Lung (tissue), 12 donors: ENCODE results near the gene STK4. TPM values are rescaled to one million over a fixed set of nuclear protein-coding genes. Genes with fewer than 3 reads are reported as not detected.

Experiments
- ATAC-seq: fragments of 200-7000 bp; cut with Tn5 transposase; one replicate; pipeline ENCODE4 v1.9.1; 2020; ENCODE audit warnings: moderate number of reproducible peaks; ENCODE audit not compliant: insufficient read depth, low FRiP score
- DNase-seq, 3 donors: peaks; one replicate each; pipeline ENCODE4 v3.0.0-alpha.2; 2013 to 2017
- H3K27ac ChIP-seq, 2 donors: one replicate each; pipeline ENCODE4 v1.5.1; 2013; ENCODE audit warnings: mild to moderate bottlenecking in 2 of 2, moderate library complexity in 2 of 2, control low read depth in 1 of 2, inconsistent platforms in 1 of 2, low read depth in 1 of 2, low read length in 1 of 2
- H3K27me3 ChIP-seq, 3 donors: one replicate each; pipeline ENCODE4 v1.5.1; 2013; ENCODE audit warnings: low read length in 2 of 3; ENCODE audit not compliant: control insufficient read depth in 3 of 3, insufficient read depth in 3 of 3
- H3K36me3 ChIP-seq, 4 donors: one replicate each; pipeline ENCODE4 v1.5.1; 2013; ENCODE audit warnings: low read length in 4 of 4, mild to moderate bottlenecking in 1 of 4, moderate library complexity in 1 of 4; ENCODE audit not compliant: control insufficient read depth in 4 of 4, insufficient read depth in 4 of 4
- H3K4me1 ChIP-seq, 5 donors: one replicate each; pipeline ENCODE4 v1.5.1; 2013; ENCODE audit warnings: low read length in 5 of 5, mild to moderate bottlenecking in 2 of 5, moderate library complexity in 1 of 5; ENCODE audit not compliant: control insufficient read depth in 5 of 5, insufficient read depth in 5 of 5
- H3K4me3 ChIP-seq: one replicate; pipeline ENCODE4 v1.5.1; 2013; ENCODE audit warnings: mild to moderate bottlenecking, control low read depth, moderate library complexity
- H3K9ac ChIP-seq, 2 donors: one replicate each; pipeline ENCODE4 v1.5.1; 2013; ENCODE audit warnings: low read length in 2 of 2, control low read depth in 1 of 2; ENCODE audit not compliant: insufficient read depth in 1 of 2
- H3K9me3 ChIP-seq, 4 donors: one replicate each; pipeline ENCODE4 v1.5.1; 2013; ENCODE audit warnings: low read length in 3 of 4, mild to moderate bottlenecking in 1 of 4, moderate library complexity in 1 of 4; ENCODE audit not compliant: control insufficient read depth in 4 of 4, insufficient read depth in 3 of 4
- WGBS, 2 donors: extraction: QIAGEN DNeasy Blood & Tissue Kit; methylation state at CpG; one replicate each; pipeline ENCODE4 v1.1.7; 2013; 5-methylcytosine and 5-hydroxymethylcytosine counted together
- polyA plus RNA-seq, 2 donors: library from polyadenylated mRNA; stranded (reverse); fragments of 200-250 nt; gene quantifications; one replicate each; pipeline ENCODE4 v1.2.1, GENCODE V29; 2013
- total RNA-seq, 2 donors: library from RNA; depleted of rRNA in 1 of 2; stranded (reverse); fragments of >200 nt in 1 of 2; gene quantifications; one replicate each; pipeline ENCODE4 v1.2.1, GENCODE V29; 2014 to 2021
- TF ChIP-seq, protein P1 (sequence below): IDR thresholded peaks from 2 replicates; pipeline ENCODE4 v1.5.1; 2012; ENCODE audit warnings: mild to moderate bottlenecking; ENCODE audit errors: control extremely low read depth, extremely low read depth
- donor health status: control.
- donor health status: control.
- donor health status: Bipolar disorder and iron deficiency.
- donor health status: healthy.
- donor health status: DM: yes; HTN: yes; CAD: no.

Gene STK4
- total and polyA plus RNA-seq, 4 donors = 11.8 to 70.9 (median 28.1) TPM

DNA sequence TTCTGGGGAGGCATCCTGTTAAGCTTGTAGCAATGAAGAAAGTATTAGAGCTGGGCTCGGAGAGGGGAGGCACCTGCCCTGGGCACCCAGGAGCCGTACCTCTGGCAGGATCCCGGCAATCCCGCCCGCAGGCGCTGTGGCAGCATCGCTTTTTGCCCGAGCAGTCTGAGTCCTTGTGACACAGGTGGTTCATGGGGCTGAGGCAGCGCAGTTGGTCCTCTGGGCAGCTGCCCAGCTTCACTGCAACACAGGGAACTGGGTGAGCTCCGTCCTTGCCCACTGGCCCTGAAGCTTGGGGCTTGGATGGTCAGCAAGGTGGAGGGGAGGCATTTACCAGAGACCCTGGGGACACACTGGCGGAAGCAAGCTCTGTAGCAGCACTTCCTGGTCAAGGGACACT, 144.0 kb downstream of the STK4 start:
- Histone ChIP-seq H3K9me3 (no peaks in the 10 kb centered on the region), H3K36me3 (no peaks in the 10 kb centered on the region), H3K4me3 (no peak overlapping the region), H3K27ac (no peak overlapping the region), H3K27me3 (peaks cover 0 to 11% (median 0%) of the 10 kb centered on the region in 3 donors), H3K4me1 (peaks cover 0 to 2% (median 0%) of the 10 kb centered on the region in 5 donors), H3K9ac (no peak overlapping the region)
- 92 to 95% methylated on average over 11 of the region's 11 CpGs for WGBS, 2 donors
- DNase-seq (no peak), ATAC-seq (no peak)
- TF ChIP-seq, protein P1, sequence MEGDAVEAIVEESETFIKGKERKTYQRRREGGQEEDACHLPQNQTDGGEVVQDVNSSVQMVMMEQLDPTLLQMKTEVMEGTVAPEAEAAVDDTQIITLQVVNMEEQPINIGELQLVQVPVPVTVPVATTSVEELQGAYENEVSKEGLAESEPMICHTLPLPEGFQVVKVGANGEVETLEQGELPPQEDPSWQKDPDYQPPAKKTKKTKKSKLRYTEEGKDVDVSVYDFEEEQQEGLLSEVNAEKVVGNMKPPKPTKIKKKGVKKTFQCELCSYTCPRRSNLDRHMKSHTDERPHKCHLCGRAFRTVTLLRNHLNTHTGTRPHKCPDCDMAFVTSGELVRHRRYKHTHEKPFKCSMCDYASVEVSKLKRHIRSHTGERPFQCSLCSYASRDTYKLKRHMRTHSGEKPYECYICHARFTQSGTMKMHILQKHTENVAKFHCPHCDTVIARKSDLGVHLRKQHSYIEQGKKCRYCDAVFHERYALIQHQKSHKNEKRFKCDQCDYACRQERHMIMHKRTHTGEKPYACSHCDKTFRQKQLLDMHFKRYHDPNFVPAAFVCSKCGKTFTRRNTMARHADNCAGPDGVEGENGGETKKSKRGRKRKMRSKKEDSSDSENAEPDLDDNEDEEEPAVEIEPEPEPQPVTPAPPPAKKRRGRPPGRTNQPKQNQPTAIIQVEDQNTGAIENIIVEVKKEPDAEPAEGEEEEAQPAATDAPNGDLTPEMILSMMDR = no peak

DNA sequence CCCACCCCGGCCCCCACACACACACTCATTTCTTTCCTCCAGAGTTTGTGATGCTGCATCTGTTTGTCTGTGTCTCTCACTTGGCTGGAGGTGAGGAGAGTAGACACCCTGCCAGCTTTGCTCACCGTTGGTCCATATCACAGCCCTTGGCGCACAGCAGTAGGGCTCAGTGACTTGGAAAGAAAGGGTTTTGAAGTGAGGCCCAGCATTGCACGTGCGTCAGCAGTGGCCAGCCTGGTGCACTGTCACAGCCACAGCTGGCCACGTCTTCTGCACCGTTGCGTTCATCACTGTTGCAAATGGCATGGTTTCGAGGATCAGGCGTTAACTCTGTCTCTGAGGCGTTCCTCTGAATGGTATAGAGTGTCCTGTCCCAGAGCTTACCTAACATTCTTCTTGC, 145.0 kb downstream of the STK4 start:
- peaks cover 0 to 2% (median 0%) of the 10 kb centered on the region in 5 donors for H3K4me1 ChIP-seq
- WGBS, 2 donors = 81 to 82% methylated on average over 11 of the region's 11 CpGs
- no peaks in the 10 kb centered on the region for H3K9me3 ChIP-seq
- DNase-seq (no peak), ATAC-seq (no peak)
- H3K4me3 ChIP-seq = no peak overlapping the region
- no peak overlapping the region for H3K27ac ChIP-seq
- TF ChIP-seq, protein P1 = no peak
- no peaks in the 10 kb centered on the region for H3K36me3 ChIP-seq
- peaks cover 0 to 8% (median 0%) of the 10 kb centered on the region in 3 donors for H3K27me3 ChIP-seq
- H3K9ac ChIP-seq = no peak overlapping the region

DNA sequence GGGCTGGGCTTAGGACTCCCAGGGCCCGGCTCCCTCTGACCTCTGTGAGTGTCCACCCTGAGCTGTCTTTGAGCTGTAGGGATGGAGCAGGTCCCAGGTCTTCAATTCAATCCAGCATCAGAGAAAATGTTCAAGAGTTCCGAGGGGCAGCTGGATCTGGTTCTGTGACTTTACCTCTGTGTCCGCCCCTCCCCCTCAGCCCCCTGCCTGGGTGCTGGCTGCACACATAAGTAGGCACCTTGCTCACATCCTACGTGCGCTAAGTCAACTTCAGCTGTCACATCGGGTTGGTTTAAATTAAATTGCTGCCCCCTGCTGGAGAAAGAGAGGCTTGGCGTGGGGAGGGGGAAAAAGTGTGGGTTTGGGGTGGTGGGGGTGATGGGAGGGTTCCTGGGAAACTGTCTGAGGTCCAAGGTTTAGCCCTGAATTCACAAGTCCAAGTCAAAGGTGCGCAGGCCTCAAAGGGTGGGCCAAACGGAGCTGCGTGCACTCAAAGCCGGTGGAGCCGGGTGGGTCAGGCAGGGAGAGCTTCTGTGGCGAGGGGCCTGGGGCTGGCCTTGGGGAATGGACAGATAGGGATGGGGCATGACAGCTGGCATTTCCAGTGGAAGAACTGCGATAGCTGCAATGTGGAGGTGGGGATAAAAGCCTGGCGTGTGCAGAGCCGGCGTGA, 145.6 kb downstream of the STK4 start:
- DNase-seq (no peak), ATAC-seq (no peak)
- Histone ChIP-seq H3K9ac (no peak overlapping the region), H3K36me3 (no peaks in the 10 kb centered on the region), H3K27me3 (peaks cover 0 to 8% (median 0%) of the 10 kb centered on the region in 3 donors), H3K4me1 (peaks cover 0 to 2% (median 0%) of the 10 kb centered on the region in 5 donors), H3K9me3 (no peaks in the 10 kb centered on the region), H3K27ac (no peak overlapping the region), H3K4me3 (no peak overlapping the region)
- TF ChIP-seq, protein P1 = no peak
- WGBS, 2 donors = 55 to 56% methylated on average over 17 of the region's 17 CpGs

DNA sequence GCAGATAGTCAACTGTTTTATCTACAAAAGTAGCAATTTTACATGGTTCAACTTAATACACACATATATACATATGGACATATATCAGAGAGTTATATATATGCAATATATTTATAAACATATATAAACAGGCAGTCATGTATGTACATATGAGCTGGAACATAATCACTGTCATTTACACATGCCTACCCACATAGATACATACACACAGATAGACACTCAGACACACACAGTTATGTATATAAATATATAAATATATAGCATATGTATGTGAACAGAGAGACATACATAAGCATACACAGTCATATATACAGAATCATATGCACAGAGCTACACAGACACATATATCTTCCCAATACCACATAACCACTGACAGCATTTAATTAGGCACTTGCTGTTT, 146.4 kb downstream of the STK4 start:
- H3K9ac ChIP-seq = no peak overlapping the region
- TF ChIP-seq, protein P1 = no peak
- no peaks in the 10 kb centered on the region for H3K36me3 ChIP-seq
- H3K9me3 ChIP-seq = no peaks in the 10 kb centered on the region
- H3K4me3 ChIP-seq = no peak overlapping the region
- H3K27me3 ChIP-seq = peaks cover 0 to 8% (median 0%) of the 10 kb centered on the region in 3 donors
- DNase-seq = no peak
- no peak for ATAC-seq
- no peak overlapping the region for H3K27ac ChIP-seq
- peaks cover 0 to 2% (median 0%) of the 10 kb centered on the region in 5 donors for H3K4me1 ChIP-seq
